ENCODE results near the gene PAIP1.
A peak's percentile ranks its signal among the peaks of the same experiment; 100 is the strongest.

Gene PAIP1

GRCh38 chr5:43603344-43604217 is 46.7 kb upstream of the PAIP1 start:
- no peak overlapping the region for H4K91ac ChIP-seq (ENCODE audit: low read depth, low read length, poor library complexity)
- WGBS, 2 donors (ENCODE audit: extremely low coverage in 2 of 2, insufficient read length in 2 of 2, insufficient replicate concordance in 1 of 2) = no CpG with 5 or more reads among the region's 49 CpGs

GRCh38 chr5:43602461-43603343 is 45.8 kb upstream of the PAIP1 start, which contains the start of gene NNT:
TSS of gene NNT (plus strand) at chr5:43603180. CDS start at chr5:43609196, 6,016 bp downstream.
- peak within 1 kb of the TSS; percentile 17 for H3K27ac ChIP-seq (replicated peaks; ENCODE audit: low read length)
- no CpG with 5 or more reads among the region's 60 CpGs for WGBS, 2 donors (ENCODE audit: extremely low coverage in 2 of 2, insufficient read length in 2 of 2, insufficient replicate concordance in 1 of 2)
- H3K14ac ChIP-seq (ENCODE audit: low read length) = peak within 1 kb of the TSS; percentile 4

More at GRCh38 chr5:43603344-43604217, 46.7 kb upstream of the PAIP1 start:
- Histone ChIP-seq H2AFZ (ENCODE audit: low read length) (peak overlapping the region; percentile 97), H3K9ac (ENCODE audit: low read depth, low read length, poor library complexity) (peak overlapping the region; percentile 93), H3K14ac (ENCODE audit: low read length) (peak overlapping the region; percentile 4), H2AK5ac (ENCODE audit: low read depth, low read length) (peak overlapping the region; percentile 79), H4K8ac (ENCODE audit: low read depth, low read length) (no peak overlapping the region), H3K4me3 (ENCODE audit: low read length in 2 of 2) (peak overlapping the region; percentile 79 to 90), H3K23ac (ENCODE audit: low read depth, low read length, poor library complexity) (peak overlapping the region; percentile 37), H3K9me3 (replicated peaks in 1 of 2; ENCODE audit: control insufficient read depth in 2 of 2, insufficient read depth in 1 of 2, low read depth in 1 of 2, low read length in 2 of 2) (peaks cover 0 to 17% of the 10 kb centered on the region in 2 donors), H2BK15ac (ENCODE audit: low read length) (peak overlapping the region; percentile 83), H3K36me3 (replicated peaks in 1 of 2; ENCODE audit: control insufficient read depth in 2 of 2, insufficient read depth in 2 of 2, low read length in 2 of 2) (peaks cover 0 to 31% of the 10 kb centered on the region in 2 donors), H2BK120ac (ENCODE audit: low read depth, low read length) (peak overlapping the region; percentile 52), H3K18ac (ENCODE audit: low read length) (peak overlapping the region; percentile 94), H3K4ac (ENCODE audit: low read length) (no peak overlapping the region), H2BK5ac (ENCODE audit: low read length) (no peak overlapping the region), H3K27me3 (ENCODE audit: control insufficient read depth in 3 of 3, insufficient read depth in 3 of 3, low read depth in 1 of 3, low read length in 3 of 3) (peaks cover 0 to 4% (median 0%) of the 10 kb centered on the region in 3 experiments), H3K4me2 (ENCODE audit: insufficient read depth, low read length, poor library complexity, severe bottlenecking) (peak overlapping the region; percentile 74), H3K27ac (replicated peaks; ENCODE audit: low read length) (no peak overlapping the region), H3K79me1 (ENCODE audit: low read depth, low read length) (no peaks in the 10 kb centered on the region), H3K4me1 (ENCODE audit: control insufficient read depth in 2 of 2, insufficient read depth in 1 of 2, low read depth in 1 of 2, low read length in 2 of 2) (peaks cover 8 to 10% of the 10 kb centered on the region in 2 donors), H2BK12ac (ENCODE audit: low read length) (no peak overlapping the region)
- peak; percentile 15 for DNase-seq (ENCODE audit: low spot score)

DNA sequence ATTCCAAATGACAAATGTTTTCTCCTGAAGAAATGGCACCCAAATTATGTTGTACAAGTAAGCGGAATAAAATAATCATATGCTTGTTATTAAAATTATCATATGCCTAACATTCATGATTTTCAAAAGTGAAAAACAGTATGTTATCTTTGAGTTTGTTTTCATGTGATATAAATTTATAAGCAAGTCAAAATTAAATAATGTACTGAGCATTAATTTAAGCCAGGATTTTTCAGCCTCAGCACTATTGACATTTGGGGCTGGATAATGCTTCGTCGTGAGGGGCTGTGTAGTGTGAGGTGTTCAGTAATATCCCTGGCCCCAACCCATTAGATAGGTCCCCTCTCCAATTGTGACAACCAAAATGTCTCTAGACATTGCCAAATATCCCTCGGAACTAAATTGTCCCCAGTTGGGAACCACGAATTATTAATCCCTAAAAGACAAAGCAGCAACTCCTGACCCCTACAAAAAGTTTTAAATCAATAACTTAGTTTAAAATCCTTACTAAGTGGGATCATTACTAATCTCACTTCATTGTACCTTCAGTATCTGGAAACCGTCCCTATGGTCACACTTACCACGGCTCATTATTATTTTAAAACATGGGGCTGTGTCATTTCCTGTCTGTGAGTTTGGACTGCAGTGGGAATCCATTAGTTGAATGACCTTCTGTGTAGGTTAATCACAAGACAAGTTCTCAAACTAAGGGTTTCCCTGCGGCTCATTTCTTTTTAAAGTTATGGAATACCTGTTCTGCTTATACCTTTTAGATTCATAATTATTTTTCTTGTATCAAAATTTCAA is 44.8 kb upstream of the PAIP1 start:
- H4K91ac ChIP-seq (ENCODE audit: low read depth, low read length, poor library complexity) = no peak overlapping the region
- H2BK5ac ChIP-seq (ENCODE audit: low read length) = no peak overlapping the region
- H2AK5ac ChIP-seq (ENCODE audit: low read depth, low read length) = no peak overlapping the region
- peaks cover 8 to 10% of the 10 kb centered on the region in 2 donors for H3K4me1 ChIP-seq (ENCODE audit: control insufficient read depth in 2 of 2, insufficient read depth in 1 of 2, low read depth in 1 of 2, low read length in 2 of 2)
- H2BK12ac ChIP-seq (ENCODE audit: low read length) = no peak overlapping the region
- no CpG with 5 or more reads among the region's 8 CpGs for whole genome bisulfite sequencing, 2 donors (ENCODE audit: extremely low coverage in 2 of 2, insufficient read length in 2 of 2, insufficient replicate concordance in 1 of 2)
- DNase-seq (ENCODE audit: low spot score) = no peak
- H3K14ac ChIP-seq (ENCODE audit: low read length) = no peak overlapping the region
- H2BK15ac ChIP-seq (ENCODE audit: low read length) = no peak overlapping the region
- H3K27ac ChIP-seq (replicated peaks; ENCODE audit: low read length) = no peak overlapping the region
- peak overlapping the region in 1 of 2 donors; percentile 79 for H3K4me3 ChIP-seq (ENCODE audit: low read length in 2 of 2)
- peaks cover 0 to 17% of the 10 kb centered on the region in 2 donors for H3K36me3 ChIP-seq (replicated peaks in 1 of 2; ENCODE audit: control insufficient read depth in 2 of 2, insufficient read depth in 2 of 2, low read length in 2 of 2)
- no peak overlapping the region for H3K18ac ChIP-seq (ENCODE audit: low read length)
- H4K8ac ChIP-seq (ENCODE audit: low read depth, low read length) = no peak overlapping the region
- H3K79me1 ChIP-seq (ENCODE audit: low read depth, low read length) = no peaks in the 10 kb centered on the region
- no peak overlapping the region for H3K4me2 ChIP-seq (ENCODE audit: insufficient read depth, low read length, poor library complexity, severe bottlenecking)
- H3K9ac ChIP-seq (ENCODE audit: low read depth, low read length, poor library complexity) = no peak overlapping the region
- H3K4ac ChIP-seq (ENCODE audit: low read length) = no peak overlapping the region
- no peak overlapping the region for H3K23ac ChIP-seq (ENCODE audit: low read depth, low read length, poor library complexity)
- H3K27me3 ChIP-seq (ENCODE audit: control insufficient read depth in 3 of 3, insufficient read depth in 3 of 3, low read depth in 1 of 3, low read length in 3 of 3) = peaks cover 0 to 4% (median 0%) of the 10 kb centered on the region in 3 experiments
- no peak overlapping the region for H2BK120ac ChIP-seq (ENCODE audit: low read depth, low read length)
- H2AFZ ChIP-seq (ENCODE audit: low read length) = peak overlapping the region; percentile 97
- peaks cover 0 to 15% of the 10 kb centered on the region in 2 donors for H3K9me3 ChIP-seq (replicated peaks in 1 of 2; ENCODE audit: control insufficient read depth in 2 of 2, insufficient read depth in 1 of 2, low read depth in 1 of 2, low read length in 2 of 2)

More at GRCh38 chr5:43602461-43603343, 45.8 kb upstream of the PAIP1 start, which contains the start of gene NNT:
- Histone ChIP-seq H3K4ac (ENCODE audit: low read length) (no peak within 1 kb of the TSS), H4K91ac (ENCODE audit: low read depth, low read length, poor library complexity) (no peak within 1 kb of the TSS), H3K23ac (ENCODE audit: low read depth, low read length, poor library complexity) (peak within 1 kb of the TSS; percentile 37), H3K27me3 (ENCODE audit: control insufficient read depth in 3 of 3, insufficient read depth in 3 of 3, low read depth in 1 of 3, low read length in 3 of 3) (peaks cover 0 to 4% (median 0%) of the 10 kb centered on the region in 3 experiments), H3K79me1 (ENCODE audit: low read depth, low read length) (no peaks in the 10 kb centered on the region), H2BK12ac (ENCODE audit: low read length) (no peak within 1 kb of the TSS), H3K9ac (ENCODE audit: low read depth, low read length, poor library complexity) (peak within 1 kb of the TSS; percentile 93), H2AFZ (ENCODE audit: low read length) (peak within 1 kb of the TSS; percentile 97), H3K4me2 (ENCODE audit: insufficient read depth, low read length, poor library complexity, severe bottlenecking) (peak within 1 kb of the TSS; percentile 74), H3K36me3 (replicated peaks in 1 of 2; ENCODE audit: control insufficient read depth in 2 of 2, insufficient read depth in 2 of 2, low read length in 2 of 2) (peaks cover 0 to 26% of the 10 kb centered on the region in 2 donors), H3K4me3 (ENCODE audit: low read length in 2 of 2) (peak within 1 kb of the TSS; percentile 79 to 90), H2BK15ac (ENCODE audit: low read length) (peak within 1 kb of the TSS; percentile 83), H2AK5ac (ENCODE audit: low read depth, low read length) (peak within 1 kb of the TSS; percentile 79), H2BK5ac (ENCODE audit: low read length) (no peak within 1 kb of the TSS), H2BK120ac (ENCODE audit: low read depth, low read length) (peak within 1 kb of the TSS; percentile 52), H3K4me1 (ENCODE audit: control insufficient read depth in 2 of 2, insufficient read depth in 1 of 2, low read depth in 1 of 2, low read length in 2 of 2) (peaks cover 8 to 10% of the 10 kb centered on the region in 2 donors), H3K18ac (ENCODE audit: low read length) (peak within 1 kb of the TSS; percentile 94), H4K8ac (ENCODE audit: low read depth, low read length) (no peak within 1 kb of the TSS), H3K9me3 (replicated peaks in 1 of 2; ENCODE audit: control insufficient read depth in 2 of 2, insufficient read depth in 1 of 2, low read depth in 1 of 2, low read length in 2 of 2) (peaks cover 0 to 17% of the 10 kb centered on the region in 2 donors)
- peak; percentile 50 for DNase-seq (ENCODE audit: low spot score)

All from neuronal stem cell (in vitro differentiated cells).